ENCODE measurements around the gene BAZ1B. TPM values are rescaled to one million over a fixed set of nuclear protein-coding genes. Genes with fewer than 3 reads are reported as not detected.
"Not testable (repeated sequence)": the region's sequence is repeated elsewhere in the genome, so short reads cannot be mapped to it uniquely, and the experiment has no call there.

Gene BAZ1B
- total RNA-seq, 5 donors from 2014 or later (not counting 1 experiment from before 2014, with no cell fraction given) = 57.1 to 64.5 (median 63.0) TPM

DNA sequence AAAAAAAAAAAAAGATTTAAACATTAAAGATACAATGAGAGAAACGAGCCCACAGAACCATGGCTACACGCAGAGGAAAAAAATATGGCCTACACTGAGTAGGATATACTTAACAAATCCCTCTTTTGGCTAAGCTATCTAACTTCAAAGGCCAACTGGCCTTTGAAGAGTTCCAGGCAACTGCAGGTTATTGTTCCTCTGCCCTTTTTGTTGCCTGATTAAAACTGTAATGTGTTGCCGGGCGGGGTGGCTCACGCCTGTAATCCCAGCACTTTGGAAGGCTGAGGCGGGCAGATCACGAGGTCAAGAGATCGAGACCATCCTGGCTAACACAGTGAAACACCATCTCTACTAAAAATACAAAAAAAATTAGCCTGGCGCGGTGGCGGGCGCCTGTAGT is 40.6 kb downstream of the BAZ1B start:
- H3K4me3 Mint-ChIP-seq; POLR2A ChIA-PET; H3K27me3 Mint-ChIP-seq; H3K9me3 ChIP-seq; H3K4me3 ChIP-seq (ENCODE audit: control insufficient read depth in 1 of 2, extremely low read depth in 1 of 2, low read length in 1 of 2); H3K27ac Mint-ChIP-seq; DNase-seq; ATAC-seq (replicated peaks in 1 of 4); H3K27me3 ChIP-seq (replicated peaks in 1 of 2; ENCODE audit: control insufficient read depth in 2 of 2, extremely low read depth in 1 of 2, insufficient read depth in 2 of 2, low read length in 1 of 2); CTCF ChIA-PET; H3K4me1 ChIP-seq (ENCODE audit: control insufficient read depth in 1 of 2, extremely low read depth in 1 of 2, insufficient read depth in 2 of 2, low read length in 2 of 2); H3K9me3 Mint-ChIP-seq; H3K27ac ChIP-seq (ENCODE audit: low read length): not testable (repeated sequence)
- H3K36me3 ChIP-seq (ENCODE audit: control insufficient read depth in 2 of 2, extremely low read depth in 1 of 2, insufficient read depth in 1 of 2, low read length in 1 of 2) = peaks cover 21 to 70% of the 10 kb centered on the region in 2 donors
- H3K36me3 Mint-ChIP-seq = peaks cover 50% of the 10 kb centered on the region
- WGBS (ENCODE audit: insufficient coverage) = 94% methylated on average over 4 of the region's 12 CpGs
- H3K4me1 Mint-ChIP-seq = peaks cover 21 to 41% (median 30%) of the 10 kb centered on the region in 3 donors

DNA sequence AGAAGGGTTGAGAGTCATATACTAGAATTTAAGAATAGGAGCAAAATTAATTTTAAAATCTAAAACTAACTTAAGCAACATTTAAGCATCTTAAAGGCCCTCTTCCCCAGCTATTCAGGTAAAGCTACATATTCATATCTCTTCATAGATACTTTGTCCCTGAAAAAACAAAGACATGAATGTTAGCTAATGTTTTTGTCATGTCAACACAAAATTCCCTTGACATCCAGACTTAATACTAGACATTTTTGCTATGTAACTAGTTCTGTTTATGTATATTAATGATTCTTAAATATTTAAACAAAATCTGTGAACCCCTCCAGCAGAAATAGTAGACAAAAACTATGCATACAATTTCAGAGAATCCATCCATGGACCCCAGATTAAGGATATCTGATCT is 43.5 kb downstream of the BAZ1B start:
- H3K27me3 Mint-ChIP-seq = no peaks in the 10 kb centered on the region
- H3K27me3 ChIP-seq (replicated peaks in 1 of 2; ENCODE audit: control insufficient read depth in 2 of 2, extremely low read depth in 1 of 2, insufficient read depth in 2 of 2, low read length in 1 of 2) = no peaks in the 10 kb centered on the region
- DNase-seq (no peak), ATAC-seq (replicated peaks in 1 of 4) (no peak)
- H3K4me3 Mint-ChIP-seq = no peak overlapping the region
- H3K27ac Mint-ChIP-seq = no peak overlapping the region
- H3K4me1 Mint-ChIP-seq = peaks cover 30 to 49% (median 35%) of the 10 kb centered on the region in 3 donors
- peaks cover 56% of the 10 kb centered on the region for H3K36me3 Mint-ChIP-seq
- H3K4me3 ChIP-seq (ENCODE audit: control insufficient read depth in 1 of 2, extremely low read depth in 1 of 2, low read length in 1 of 2) = no peak overlapping the region
- POLR2A ChIA-PET = no interaction called here
- peaks cover 12 to 75% of the 10 kb centered on the region in 2 donors for H3K36me3 ChIP-seq (ENCODE audit: control insufficient read depth in 2 of 2, extremely low read depth in 1 of 2, insufficient read depth in 1 of 2, low read length in 1 of 2)
- CTCF ChIA-PET = no interaction called here
- H3K9me3 ChIP-seq = no peaks in the 10 kb centered on the region
- no peaks in the 10 kb centered on the region for H3K9me3 Mint-ChIP-seq
- peaks cover 0 to under 1% of the 10 kb centered on the region in 2 experiments for H3K4me1 ChIP-seq (ENCODE audit: control insufficient read depth in 1 of 2, extremely low read depth in 1 of 2, insufficient read depth in 2 of 2, low read length in 2 of 2)
- no peak overlapping the region for H3K27ac ChIP-seq (ENCODE audit: low read length)

- H3K4me1 Mint-ChIP-seq = peaks cover 27 to 42% (median 32%) of the 10 kb centered on the region in 3 donors
- H3K9me3 Mint-ChIP-seq = no peaks in the 10 kb centered on the region
- H3K4me3 Mint-ChIP-seq = no peak overlapping the region
- no peak for DNase-seq
- no peak for ATAC-seq (replicated peaks in 1 of 4)
- H3K4me3 ChIP-seq (ENCODE audit: control insufficient read depth in 1 of 2, extremely low read depth in 1 of 2, low read length in 1 of 2) = no peak overlapping the region
- ChIA-PET CTCF (interaction anchor here in 1 of 2 donors (0.5 kb wide), 1 partner anchor 252 kb away, joined by 3 read pairs; no protein-coding TSS in a partner anchor), POLR2A (no interaction called here)
- H3K27ac Mint-ChIP-seq = peak overlapping the region in 1 of 2 donors; percentile 16
- peaks cover 51% of the 10 kb centered on the region for H3K36me3 Mint-ChIP-seq
- H3K9me3 ChIP-seq = no peaks in the 10 kb centered on the region
- no peaks in the 10 kb centered on the region for H3K27me3 ChIP-seq (replicated peaks in 1 of 2; ENCODE audit: control insufficient read depth in 2 of 2, extremely low read depth in 1 of 2, insufficient read depth in 2 of 2, low read length in 1 of 2)
- H3K4me1 ChIP-seq (ENCODE audit: control insufficient read depth in 1 of 2, extremely low read depth in 1 of 2, insufficient read depth in 2 of 2, low read length in 2 of 2) = no peaks in the 10 kb centered on the region
- peaks cover 14 to 76% of the 10 kb centered on the region in 2 donors for H3K36me3 ChIP-seq (ENCODE audit: control insufficient read depth in 2 of 2, extremely low read depth in 1 of 2, insufficient read depth in 1 of 2, low read length in 1 of 2)
- WGBS (ENCODE audit: insufficient coverage) = 100% methylated on average over 3 of the region's 5 CpGs
- H3K27ac ChIP-seq (ENCODE audit: low read length) = no peak overlapping the region
- no peaks in the 10 kb centered on the region for H3K27me3 Mint-ChIP-seq
Measured at GRCh38 chr7:73477376-73477775, 44.7 kb downstream of the BAZ1B start.

- Histone ChIP-seq H3K9me3 (no peaks in the 10 kb centered on the region), H3K27ac (ENCODE audit: low read length) (no peak overlapping the region), H3K36me3 (ENCODE audit: control insufficient read depth in 2 of 2, extremely low read depth in 1 of 2, insufficient read depth in 1 of 2, low read length in 1 of 2) (peaks cover 9 to 83% of the 10 kb centered on the region in 2 donors), H3K4me1 (ENCODE audit: control insufficient read depth in 1 of 2, extremely low read depth in 1 of 2, insufficient read depth in 2 of 2, low read length in 2 of 2) (no peaks in the 10 kb centered on the region), H3K4me3 (ENCODE audit: control insufficient read depth in 1 of 2, extremely low read depth in 1 of 2, low read length in 1 of 2) (no peak overlapping the region), H3K27me3 (replicated peaks in 1 of 2; ENCODE audit: control insufficient read depth in 2 of 2, extremely low read depth in 1 of 2, insufficient read depth in 2 of 2, low read length in 1 of 2) (no peaks in the 10 kb centered on the region)
- Mint-ChIP-seq H3K27me3 (no peaks in the 10 kb centered on the region), H3K4me3 (no peak overlapping the region), H3K36me3 (peaks cover 31% of the 10 kb centered on the region), H3K9me3 (no peaks in the 10 kb centered on the region), H3K4me1 (peaks cover 4 to 10% (median 7%) of the 10 kb centered on the region in 3 donors), H3K27ac (no peak overlapping the region)
- DNase-seq (no peak), ATAC-seq (replicated peaks in 1 of 4) (no peak)
- POLR2A ChIA-PET = no interaction called here
- WGBS (ENCODE audit: insufficient coverage) = 100% methylated on average over 2 of the region's 5 CpGs
- CTCF ChIA-PET = no interaction called here
Measured at GRCh38 chr7:73470208-73470607, 51.9 kb downstream of the BAZ1B start.

- H3K27me3 Mint-ChIP-seq; POLR2A ChIA-PET; H3K4me1 Mint-ChIP-seq; DNase-seq; H3K27me3 ChIP-seq (replicated peaks in 1 of 2; ENCODE audit: control insufficient read depth in 2 of 2, extremely low read depth in 1 of 2, insufficient read depth in 2 of 2, low read length in 1 of 2); H3K4me3 Mint-ChIP-seq; H3K27ac ChIP-seq (ENCODE audit: low read length); H3K4me1 ChIP-seq (ENCODE audit: control insufficient read depth in 1 of 2, extremely low read depth in 1 of 2, insufficient read depth in 2 of 2, low read length in 2 of 2); H3K9me3 Mint-ChIP-seq; CTCF ChIA-PET; ATAC-seq (replicated peaks in 1 of 4); H3K9me3 ChIP-seq; H3K4me3 ChIP-seq (ENCODE audit: control insufficient read depth in 1 of 2, extremely low read depth in 1 of 2, low read length in 1 of 2): not testable (repeated sequence)
- Mint-ChIP-seq H3K27ac (peak overlapping the region in 1 of 2 donors; percentile 23), H3K36me3 (peaks cover 50% of the 10 kb centered on the region)
- H3K36me3 ChIP-seq (ENCODE audit: control insufficient read depth in 2 of 2, extremely low read depth in 1 of 2, insufficient read depth in 1 of 2, low read length in 1 of 2) = peaks cover 7 to 86% of the 10 kb centered on the region in 2 donors
- 80% methylated on average over 1 of the region's 6 CpGs for WGBS (ENCODE audit: insufficient coverage)
Measured at GRCh38 chr7:73467046-73467445, 55.0 kb downstream of the BAZ1B start.

- Mint-ChIP-seq H3K27me3 (no peaks in the 10 kb centered on the region), H3K9me3 (no peaks in the 10 kb centered on the region), H3K36me3 (peaks cover 46% of the 10 kb centered on the region), H3K4me3 (no peak overlapping the region), H3K4me1 (no peaks in the 10 kb centered on the region), H3K27ac (no peak overlapping the region)
- WGBS (ENCODE audit: insufficient coverage) = no CpG with 5 or more reads among the region's 1 CpG
- Histone ChIP-seq H3K27ac (ENCODE audit: low read length) (no peak overlapping the region), H3K4me3 (ENCODE audit: control insufficient read depth in 1 of 2, extremely low read depth in 1 of 2, low read length in 1 of 2) (no peak overlapping the region), H3K9me3 (no peaks in the 10 kb centered on the region), H3K4me1 (ENCODE audit: control insufficient read depth in 1 of 2, extremely low read depth in 1 of 2, insufficient read depth in 2 of 2, low read length in 2 of 2) (no peaks in the 10 kb centered on the region), H3K27me3 (replicated peaks in 1 of 2; ENCODE audit: control insufficient read depth in 2 of 2, extremely low read depth in 1 of 2, insufficient read depth in 2 of 2, low read length in 1 of 2) (no peaks in the 10 kb centered on the region), H3K36me3 (ENCODE audit: control insufficient read depth in 2 of 2, extremely low read depth in 1 of 2, insufficient read depth in 1 of 2, low read length in 1 of 2) (peaks cover 7 to 86% of the 10 kb centered on the region in 2 donors)
- CTCF ChIA-PET = interaction anchor here in 1 of 2 donors (0.6 kb wide), 1 partner anchor 885 kb away, joined by 6 read pairs; no protein-coding TSS in a partner anchor
- POLR2A ChIA-PET = no interaction called here
- ATAC-seq (replicated peaks in 1 of 4) = no peak
- DNase-seq = no peak
Measured at GRCh38 chr7:73466112-73466511, 56.0 kb downstream of the BAZ1B start.

DNA sequence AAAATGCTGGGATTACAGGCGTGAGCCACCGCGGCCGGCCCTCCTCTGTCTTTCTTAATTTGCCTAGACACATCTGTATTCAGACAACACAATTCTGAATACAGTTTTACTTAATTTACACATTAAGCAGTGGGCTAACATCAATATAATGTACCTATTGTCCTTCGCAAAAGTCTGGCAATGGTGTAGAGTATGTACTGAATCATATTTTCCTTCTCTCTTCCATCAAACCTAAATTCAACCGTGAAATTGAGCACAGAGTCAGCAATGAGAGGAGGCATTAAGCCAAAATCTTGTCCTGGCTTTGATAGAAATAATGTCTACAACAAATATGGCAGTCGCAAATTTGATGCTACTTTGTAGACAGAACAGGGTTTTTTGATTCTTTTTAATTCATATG is 58.1 kb downstream of the BAZ1B start:
- no peak overlapping the region for H3K4me3 ChIP-seq (ENCODE audit: control insufficient read depth in 1 of 2, extremely low read depth in 1 of 2, low read length in 1 of 2)

More for the DNA sequence above, 58.1 kb downstream of the BAZ1B start:
- Mint-ChIP-seq H3K36me3 (peaks cover 46% of the 10 kb centered on the region), H3K4me3 (no peak overlapping the region), H3K4me1 (no peaks in the 10 kb centered on the region), H3K27me3 (no peaks in the 10 kb centered on the region), H3K9me3 (no peaks in the 10 kb centered on the region), H3K27ac (no peak overlapping the region)
- ChIA-PET CTCF (no interaction called here), POLR2A (no interaction called here)
- DNase-seq (no peak), ATAC-seq (replicated peaks in 1 of 4) (no peak)
- Histone ChIP-seq H3K4me1 (ENCODE audit: control insufficient read depth in 1 of 2, extremely low read depth in 1 of 2, insufficient read depth in 2 of 2, low read length in 2 of 2) (no peaks in the 10 kb centered on the region), H3K27ac (ENCODE audit: low read length) (no peak overlapping the region), H3K9me3 (no peaks in the 10 kb centered on the region), H3K27me3 (replicated peaks in 1 of 2; ENCODE audit: control insufficient read depth in 2 of 2, extremely low read depth in 1 of 2, insufficient read depth in 2 of 2, low read length in 1 of 2) (no peaks in the 10 kb centered on the region), H3K36me3 (ENCODE audit: control insufficient read depth in 2 of 2, extremely low read depth in 1 of 2, insufficient read depth in 1 of 2, low read length in 1 of 2) (peaks cover 3 to 86% of the 10 kb centered on the region in 2 donors)
- 100% methylated on average over 5 of the region's 7 CpGs for WGBS (ENCODE audit: insufficient coverage)

Data from T-cell (primary cell).